GM23248 (cell line): ENCODE measurements around the gene ZNF334.

ENCODE experiments used
- EZH2 ChIP-seq: fragments of 200-600 bp; sonication (generic); IDR thresholded peaks from 2 replicates; pipeline ENCODE4 v1.6.1; 2018; ENCODE audit warnings: antibody characterized with exemption, mild to moderate bottlenecking; ENCODE audit not compliant: insufficient read depth, poor library complexity, severe bottlenecking
- EZH2phosphoT487 ChIP-seq: fragments of 200-600 bp; sonication (generic); IDR thresholded peaks from 2 replicates; pipeline ENCODE4 v1.6.1; 2018; ENCODE audit warnings: antibody characterized with exemption, moderate library complexity, mild to moderate bottlenecking, low read depth; ENCODE audit not compliant: insufficient read depth

GRCh38 chr20:46545827-46546138 lies 32.4 kb upstream of the ZNF334 start:
- TF ChIP-seq EZH2phosphoT487 = no peak
- no peak for TF ChIP-seq EZH2
